Activated T-helper 17 cell treated with anti-CD3 and anti-CD28 coated beads, Interleukin-2, amount 50 U/mL, for 72 hours (primary cell): ENCODE results near the gene PCIF1. TPM values are rescaled to one million over a fixed set of nuclear protein-coding genes. Genes with fewer than 3 reads are reported as not detected.

Experiments used
- ATAC-seq: fragments of 150-1000 bp; cut with Tn5 transposase; replicated peaks from 2 replicates; pipeline ENCODE4 v1.10.0; 2021; ENCODE audit warnings: mild to moderate bottlenecking, moderate library complexity
- H3K27ac Mint-ChIP-seq: one replicate; pipeline ENCODE4 v1.8.0; 2022; ENCODE audit warnings: mixed read lengths
- H3K27me3 Mint-ChIP-seq: one replicate; pipeline ENCODE4 v1.8.0; 2022; ENCODE audit warnings: mixed read lengths
- H3K36me3 Mint-ChIP-seq: one replicate; pipeline ENCODE4 v1.8.0; 2022; ENCODE audit warnings: low read depth, mild to moderate bottlenecking, mixed read lengths
- H3K4me1 Mint-ChIP-seq: one replicate; pipeline ENCODE4 v1.8.0; 2022; ENCODE audit warnings: mixed read lengths
- H3K4me3 Mint-ChIP-seq: one replicate; pipeline ENCODE4 v1.8.0; 2022; ENCODE audit warnings: mild to moderate bottlenecking, mixed read lengths
- H3K9me3 Mint-ChIP-seq: one replicate; pipeline ENCODE4 v1.8.0; 2022; ENCODE audit warnings: mixed read lengths
- total RNA-seq, 2 donors: library from RNA; stranded (reverse); gene quantifications; one replicate each; pipeline ENCODE4 v1.2.3, GENCODE V29; 2022

PCIF1 gene
- total RNA-seq, 2 donors from 2014 or later: 33.1 to 34.3 TPM

GRCh38 chr20:45958593-45958992 is 24.1 kb downstream of the PCIF1 start:
- Mint-ChIP-seq H3K27ac (peak overlapping the region; percentile 62), H3K9me3 (no peaks in the 10 kb centered on the region), H3K27me3 (no peaks in the 10 kb centered on the region), H3K36me3 (peaks cover 99% of the 10 kb centered on the region), H3K4me3 (no peak overlapping the region), H3K4me1 (peaks cover 4% of the 10 kb centered on the region)
- no peak for ATAC-seq

DNA sequence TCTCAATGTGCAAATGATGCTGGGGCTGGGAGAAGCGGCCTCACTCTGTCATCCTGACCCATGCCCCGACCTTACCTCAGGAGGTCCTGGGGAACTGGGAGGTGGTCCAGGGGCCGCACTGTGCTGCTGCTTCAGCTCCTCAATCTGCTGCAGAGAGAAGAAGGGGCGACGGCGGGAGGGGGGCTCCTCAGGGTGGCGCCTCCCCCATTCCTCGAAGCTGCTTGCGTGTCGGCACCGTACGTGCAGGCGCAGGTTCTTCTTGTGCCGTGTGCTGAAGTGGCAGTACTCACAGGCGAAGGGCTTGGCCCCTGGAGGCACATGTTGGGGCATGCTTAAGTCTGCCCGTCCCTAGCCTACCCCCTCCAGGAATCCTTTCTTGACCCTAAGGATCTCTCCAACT is 24.6 kb downstream of the PCIF1 start:
- no peak overlapping the region for H3K27ac Mint-ChIP-seq
- H3K36me3 Mint-ChIP-seq: peaks cover 99% of the 10 kb centered on the region
- no peaks in the 10 kb centered on the region for H3K9me3 Mint-ChIP-seq
- peaks cover 4% of the 10 kb centered on the region for H3K4me1 Mint-ChIP-seq
- no peak for ATAC-seq
- no peaks in the 10 kb centered on the region for H3K27me3 Mint-ChIP-seq
- H3K4me3 Mint-ChIP-seq: no peak overlapping the region

GRCh38 chr20:45959956-45960630 is 25.6 kb downstream of the PCIF1 start:
- Mint-ChIP-seq H3K4me1 (peaks cover 6% of the 10 kb centered on the region), H3K4me3 (no peak overlapping the region), H3K36me3 (peaks cover 99% of the 10 kb centered on the region), H3K9me3 (no peaks in the 10 kb centered on the region), H3K27ac (peak overlapping the region; percentile 41), H3K27me3 (no peaks in the 10 kb centered on the region)
- ATAC-seq: no peak

GRCh38 chr20:45962031-45962755 is 27.7 kb downstream of the PCIF1 start:
- Mint-ChIP-seq H3K36me3 (peaks cover 100% of the 10 kb centered on the region), H3K27ac (no peak overlapping the region), H3K4me3 (no peak overlapping the region)

DNA sequence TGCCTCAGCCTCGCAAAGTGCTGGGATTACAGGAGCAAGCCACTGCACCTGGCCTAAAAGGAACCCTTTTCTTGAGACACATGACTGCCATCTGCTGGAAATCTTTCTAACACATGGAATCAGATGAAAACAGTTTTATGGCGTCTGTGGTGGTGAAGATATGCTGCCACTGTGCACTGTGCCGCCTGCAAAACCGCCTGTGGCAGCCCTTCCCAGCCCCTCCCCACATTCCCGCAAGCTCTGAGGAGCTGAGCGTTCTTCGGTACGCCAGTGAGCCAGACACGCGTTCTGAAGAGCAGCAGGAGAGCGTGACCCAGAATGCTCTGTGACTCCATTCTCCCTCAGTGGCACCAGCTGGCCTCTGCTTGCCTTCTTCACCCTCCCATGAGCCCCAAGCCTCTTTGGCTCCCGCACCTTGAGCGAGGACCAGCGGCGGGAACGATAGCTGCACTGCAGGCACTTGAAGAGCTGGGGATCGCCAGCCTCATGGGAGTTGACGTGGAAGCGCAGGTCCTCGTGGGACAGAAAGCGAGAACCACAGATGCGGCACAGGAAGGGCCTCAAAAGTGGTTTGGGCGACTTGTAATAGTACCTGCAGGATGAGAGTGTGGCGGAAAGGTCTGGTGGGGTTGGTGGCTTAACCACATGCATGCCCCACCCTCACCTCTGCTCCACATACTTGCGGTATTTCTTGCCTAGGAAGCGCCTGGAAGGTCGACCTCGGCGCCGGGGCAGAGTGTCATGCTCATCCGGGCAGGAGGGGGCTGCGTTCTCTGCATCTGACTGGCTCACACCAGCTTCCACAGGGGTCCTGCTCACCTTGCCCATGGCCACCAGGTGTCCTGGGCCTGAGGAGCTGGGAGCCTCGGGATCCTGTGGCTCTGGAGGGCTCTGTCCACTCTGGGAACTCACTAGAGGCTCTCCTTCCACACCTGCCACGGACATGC is 28.8 kb downstream of the PCIF1 start:
- Mint-ChIP-seq H3K4me3 (no peak overlapping the region), H3K27ac (peak overlapping the region; percentile 33), H3K4me1 (peaks cover 10% of the 10 kb centered on the region), H3K27me3 (no peaks in the 10 kb centered on the region), H3K36me3 (peaks cover 98% of the 10 kb centered on the region), H3K9me3 (no peaks in the 10 kb centered on the region)
- ATAC-seq: peak; percentile 12

More at GRCh38 chr20:45962031-45962755, 27.7 kb downstream of the PCIF1 start:
- no peak for ATAC-seq
- H3K4me1 Mint-ChIP-seq: peaks cover 10% of the 10 kb centered on the region
- H3K27me3 Mint-ChIP-seq: no peaks in the 10 kb centered on the region
- H3K9me3 Mint-ChIP-seq: no peaks in the 10 kb centered on the region

DNA sequence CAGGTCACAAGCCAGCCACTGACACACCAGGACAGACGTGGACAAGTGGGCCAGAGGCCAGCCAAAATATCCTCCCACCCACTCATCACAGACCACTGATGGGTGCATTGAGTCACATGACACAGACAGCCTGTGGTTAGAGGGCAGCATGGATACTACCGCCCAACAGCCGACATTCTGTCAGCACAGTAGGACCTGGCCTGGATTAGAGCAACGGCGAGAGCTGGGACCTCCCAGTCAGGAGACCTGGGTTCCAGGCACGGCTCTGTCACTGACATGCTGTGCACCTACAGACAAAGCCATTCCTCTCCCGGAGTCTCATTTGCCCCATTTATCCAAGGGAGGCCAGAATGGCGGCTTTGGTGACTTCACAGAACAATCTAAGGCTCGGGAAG is 29.5 kb downstream of the PCIF1 start:
- ATAC-seq: no peak
- H3K4me1 Mint-ChIP-seq: peaks cover 10% of the 10 kb centered on the region
- H3K27me3 Mint-ChIP-seq: no peaks in the 10 kb centered on the region
- H3K36me3 Mint-ChIP-seq: peaks cover 98% of the 10 kb centered on the region
- no peak overlapping the region for H3K27ac Mint-ChIP-seq
- no peaks in the 10 kb centered on the region for H3K9me3 Mint-ChIP-seq
- peak overlapping the region; percentile 17 for H3K4me3 Mint-ChIP-seq

DNA sequence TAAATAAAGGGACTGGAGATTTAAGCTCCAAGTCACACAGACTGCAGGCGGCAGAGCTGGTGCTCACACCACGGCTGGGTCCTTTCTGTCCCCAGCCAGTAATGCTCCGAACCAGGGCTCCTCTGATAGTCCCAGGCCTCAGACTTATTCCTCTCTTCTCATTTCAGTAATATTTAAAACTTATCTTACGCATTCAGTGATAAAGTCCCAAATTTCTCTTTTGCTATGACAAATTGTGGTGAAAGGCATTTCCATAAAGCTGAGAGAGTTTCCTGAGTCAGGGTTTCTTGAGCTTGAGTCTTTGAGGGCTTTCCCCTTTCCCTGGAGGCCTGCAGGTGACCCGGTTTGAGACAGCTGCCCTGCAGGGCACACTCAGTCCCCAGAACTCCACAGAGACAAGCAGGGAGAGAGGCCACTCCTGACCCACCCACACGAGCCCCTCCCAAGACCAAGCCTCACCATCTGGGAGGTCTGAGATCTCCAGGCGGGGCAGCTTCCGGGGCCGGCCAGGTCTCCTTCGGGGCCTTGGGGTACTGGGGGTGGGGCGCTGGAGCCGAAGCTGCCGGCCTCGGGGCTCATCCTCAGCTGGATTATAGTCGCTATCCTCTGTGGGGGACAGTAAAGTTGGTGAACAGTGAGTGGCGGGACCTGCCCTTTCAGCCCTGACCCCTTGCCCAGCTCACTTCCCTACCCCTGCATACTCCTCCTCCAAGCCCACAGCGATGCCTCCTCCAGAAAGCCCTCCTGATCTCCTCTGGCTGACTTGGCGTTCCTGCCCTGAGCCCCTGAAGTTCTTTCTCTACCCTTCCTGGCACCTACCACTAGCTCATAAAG is 30.9 kb downstream of the PCIF1 start:
- peaks cover 16% of the 10 kb centered on the region for H3K4me1 Mint-ChIP-seq
- peak overlapping the region; percentile 28 for H3K27ac Mint-ChIP-seq
- H3K4me3 Mint-ChIP-seq: peak overlapping the region; percentile 50
- ATAC-seq: peak; percentile 87
- H3K27me3 Mint-ChIP-seq: no peaks in the 10 kb centered on the region
- peaks cover 98% of the 10 kb centered on the region for H3K36me3 Mint-ChIP-seq
- H3K9me3 Mint-ChIP-seq: no peaks in the 10 kb centered on the region

DNA sequence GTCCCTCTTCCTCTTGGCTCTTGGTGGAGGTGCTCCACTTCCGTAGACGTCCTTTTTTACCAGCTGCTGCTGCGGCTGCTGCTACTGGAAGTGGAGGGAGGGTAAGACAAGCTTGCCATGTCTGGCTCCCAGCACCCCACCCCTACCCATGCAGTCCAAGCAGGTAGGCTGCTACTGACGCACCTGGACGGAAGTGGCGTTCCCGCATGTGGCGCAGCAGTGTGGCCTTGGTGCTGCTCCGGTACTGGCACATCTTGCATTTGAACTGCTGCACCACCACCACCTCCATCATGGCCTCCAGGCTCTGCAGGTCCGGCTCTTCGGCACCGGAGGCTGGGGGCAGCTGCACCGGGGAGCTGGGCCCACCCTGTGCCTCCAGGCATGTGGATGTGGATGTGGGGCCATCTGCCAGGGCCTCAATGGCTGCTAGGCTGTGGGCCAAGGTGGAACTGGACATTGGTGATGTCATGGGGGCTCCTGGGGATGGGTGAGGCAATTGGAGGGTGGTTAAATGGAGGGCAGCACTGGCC is 33.1 kb downstream of the PCIF1 start:
- no peak for ATAC-seq
- Mint-ChIP-seq H3K4me3 (no peak overlapping the region), H3K9me3 (no peaks in the 10 kb centered on the region), H3K36me3 (peaks cover 95% of the 10 kb centered on the region), H3K4me1 (peaks cover 20% of the 10 kb centered on the region), H3K27me3 (no peaks in the 10 kb centered on the region), H3K27ac (no peak overlapping the region)

- H3K9me3 Mint-ChIP-seq: no peaks in the 10 kb centered on the region
- H3K4me3 Mint-ChIP-seq: no peak overlapping the region
- no peaks in the 10 kb centered on the region for H3K27me3 Mint-ChIP-seq
- H3K27ac Mint-ChIP-seq: no peak overlapping the region
- peaks cover 18% of the 10 kb centered on the region for H3K4me1 Mint-ChIP-seq
- H3K36me3 Mint-ChIP-seq: peaks cover 89% of the 10 kb centered on the region
- no peak for ATAC-seq
Observed at GRCh38 chr20:45968081-45968671, 33.7 kb downstream of the PCIF1 start.

DNA sequence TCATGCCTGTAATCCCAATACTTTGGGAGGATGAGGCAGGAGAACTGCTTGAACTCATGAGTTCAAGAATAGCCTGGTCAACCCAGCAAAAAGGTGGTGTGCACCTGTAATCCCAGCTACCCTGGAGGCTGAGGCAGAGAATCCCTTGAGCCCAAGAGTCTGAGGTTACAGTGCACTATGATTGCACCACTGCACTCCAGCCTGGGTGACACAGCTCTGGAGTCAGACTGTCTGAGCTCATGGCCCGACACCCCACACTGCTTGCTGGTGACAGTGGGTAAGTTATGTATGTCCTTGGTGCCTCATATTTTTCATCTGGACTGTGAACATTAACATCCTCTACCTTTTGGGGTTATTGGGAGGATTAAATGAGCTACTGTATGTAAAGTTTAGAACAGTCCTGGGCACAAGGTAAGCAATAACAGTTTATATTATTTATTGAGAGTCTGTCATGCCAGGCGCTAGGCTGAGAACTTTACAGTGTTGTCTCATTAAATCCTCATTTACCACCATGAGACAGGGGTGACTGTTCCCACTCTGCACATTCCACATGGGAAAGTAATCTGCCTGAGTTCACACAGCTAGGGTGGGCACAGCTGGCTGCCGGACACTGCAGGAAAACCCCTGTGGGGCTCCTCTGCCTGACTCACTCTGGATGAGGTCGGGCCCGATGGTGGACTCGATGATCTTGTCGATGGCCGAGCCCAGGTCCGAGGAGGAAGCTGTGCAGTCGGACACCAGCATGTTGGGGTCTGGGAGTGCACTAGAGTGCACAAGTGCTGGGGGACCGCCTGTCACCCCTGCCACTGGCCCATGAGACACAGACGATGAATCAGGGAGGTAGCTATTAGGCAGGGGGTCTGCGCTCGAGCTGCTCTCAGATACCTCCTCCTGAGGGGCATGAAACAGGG is 34.6 kb downstream of the PCIF1 start:
- Mint-ChIP-seq H3K4me3 (peak overlapping the region; percentile 82), H3K36me3 (peaks cover 81% of the 10 kb centered on the region), H3K27me3 (no peaks in the 10 kb centered on the region), H3K4me1 (peaks cover 17% of the 10 kb centered on the region), H3K27ac (peak overlapping the region; percentile 86), H3K9me3 (no peaks in the 10 kb centered on the region)
- no peak for ATAC-seq

DNA sequence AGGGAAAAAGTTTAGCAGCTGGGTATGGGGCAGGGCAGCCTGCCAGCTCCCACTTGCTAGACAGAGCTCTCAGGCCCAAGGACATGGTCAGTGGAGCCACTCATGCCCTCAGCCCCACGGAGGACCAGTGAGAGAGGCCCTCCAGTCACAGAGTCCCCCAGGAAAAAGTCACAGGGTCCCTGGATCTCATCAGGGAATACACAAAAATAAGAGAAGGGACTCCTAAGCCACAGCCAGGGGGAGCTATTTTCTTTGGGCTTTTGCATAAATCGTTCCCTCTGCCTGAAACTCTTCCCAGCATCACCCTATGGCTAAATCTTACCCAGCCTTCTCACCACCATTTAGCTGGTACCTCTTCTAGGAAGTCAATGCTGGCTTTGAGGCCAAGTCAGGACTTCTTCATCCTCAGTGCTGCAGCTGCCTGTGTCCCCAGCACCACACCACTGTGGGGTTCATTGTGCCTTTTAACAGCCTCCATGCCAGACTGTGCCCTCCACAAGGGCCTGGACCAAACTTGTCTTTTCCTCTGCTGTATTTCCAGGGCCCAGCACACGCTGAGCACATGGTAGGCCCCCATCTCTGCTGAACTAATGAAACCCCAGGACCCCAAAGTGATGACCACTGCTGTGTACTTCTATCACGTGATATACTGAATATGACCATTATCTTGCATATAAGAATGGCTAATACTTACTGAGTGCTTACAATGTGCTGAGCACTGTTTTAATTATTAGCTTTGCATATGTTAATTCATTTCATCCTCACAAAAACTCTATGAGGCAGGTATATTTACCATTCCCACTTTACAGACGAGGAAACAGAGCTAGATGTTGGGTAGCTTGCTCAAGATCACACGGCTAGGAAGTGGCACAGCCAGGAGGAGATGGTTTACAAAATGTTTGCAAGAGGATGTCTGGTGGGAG is 35.5 kb downstream of the PCIF1 start:
- Mint-ChIP-seq H3K27ac (peak overlapping the region; percentile 86), H3K4me3 (peak overlapping the region; percentile 82), H3K9me3 (no peaks in the 10 kb centered on the region), H3K27me3 (no peaks in the 10 kb centered on the region), H3K4me1 (peaks cover 16% of the 10 kb centered on the region), H3K36me3 (peaks cover 71% of the 10 kb centered on the region)
- no peak for ATAC-seq
